ENCODE results near the gene PLCG1.

The PLCG1 gene

DNA sequence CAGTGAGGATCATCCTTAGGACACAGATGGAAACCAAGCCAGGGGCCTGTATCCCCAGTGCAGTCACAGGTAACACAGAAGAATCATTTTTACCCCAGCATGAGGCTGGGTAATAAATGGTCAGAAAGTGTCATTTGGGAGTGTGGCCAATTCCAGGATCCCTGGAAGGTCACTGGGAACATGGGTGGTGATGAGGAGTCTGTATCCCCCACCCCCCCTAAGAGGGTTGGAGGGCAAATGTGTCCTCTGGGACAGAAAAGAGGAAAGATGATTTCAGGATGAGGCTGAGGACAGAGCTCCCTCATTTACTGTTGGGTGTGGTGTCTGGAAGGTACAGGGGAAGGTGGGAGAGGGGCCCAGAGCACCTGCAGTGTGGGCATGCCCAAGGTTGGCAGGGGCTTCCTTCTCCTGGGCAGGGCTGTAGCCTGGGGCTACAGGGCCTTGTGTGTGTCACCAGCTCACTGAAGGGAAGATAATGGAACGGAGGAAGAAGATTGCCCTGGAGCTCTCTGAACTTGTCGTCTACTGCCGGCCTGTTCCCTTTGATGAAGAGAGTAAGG is 34.5 kb downstream of the PLCG1 start:
- H3K27ac Mint-ChIP-seq, result no peak overlapping the region
- H3K4me1 Mint-ChIP-seq, result peaks cover 13 to 18% of the 10 kb centered on the region in 2 donors
- ATAC-seq (replicated peaks) (no peak), DNase-seq (no peak)
- H3K9me3 Mint-ChIP-seq, result no peaks in the 10 kb centered on the region
- H3K27me3 Mint-ChIP-seq, result peaks cover 6 to 10% of the 10 kb centered on the region in 2 donors
- no peak overlapping the region for H3K4me3 Mint-ChIP-seq
- peaks cover 63 to 83% of the 10 kb centered on the region in 2 donors for H3K36me3 Mint-ChIP-seq

DNA sequence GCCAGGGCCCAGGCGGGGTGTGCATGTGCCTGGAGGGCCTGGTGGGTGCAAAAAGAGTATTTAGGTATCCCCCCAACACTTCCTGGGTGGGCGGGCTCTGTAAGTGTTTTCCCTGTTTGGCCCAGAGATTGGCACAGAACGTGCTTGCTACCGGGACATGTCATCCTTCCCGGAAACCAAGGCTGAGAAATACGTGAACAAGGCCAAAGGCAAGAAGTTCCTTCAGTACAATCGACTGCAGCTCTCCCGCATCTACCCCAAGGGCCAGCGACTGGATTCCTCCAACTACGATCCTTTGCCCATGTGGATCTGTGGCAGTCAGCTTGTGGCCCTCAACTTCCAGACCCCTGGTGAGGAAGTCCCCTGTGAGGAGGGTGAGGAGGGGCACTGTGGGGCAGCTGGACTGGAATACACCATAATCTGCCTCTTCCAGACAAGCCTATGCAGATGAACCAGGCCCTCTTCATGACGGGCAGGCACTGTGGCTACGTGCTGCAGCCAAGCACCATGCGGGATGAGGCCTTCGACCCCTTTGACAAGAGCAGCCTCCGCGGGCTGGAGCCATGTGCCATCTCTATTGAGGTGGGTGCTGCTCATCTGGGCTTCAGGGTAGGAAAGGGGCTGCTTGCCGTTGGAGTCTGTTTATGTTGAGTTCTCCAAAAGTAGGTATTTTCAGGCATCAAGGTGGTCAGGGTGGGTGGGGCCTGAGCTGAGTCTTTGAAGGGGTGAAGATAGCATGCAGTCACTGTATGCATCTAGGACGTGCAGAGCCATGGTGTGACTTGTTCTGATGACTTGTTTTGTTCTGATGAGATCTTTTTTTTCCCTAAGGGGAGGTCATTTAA is 35.2 kb downstream of the PLCG1 start:
- H3K4me1 Mint-ChIP-seq, result peaks cover 6 to 12% of the 10 kb centered on the region in 2 donors
- H3K4me3 Mint-ChIP-seq, result no peak overlapping the region
- H3K27ac Mint-ChIP-seq, result no peak overlapping the region
- H3K27me3 Mint-ChIP-seq, result peaks cover 0 to 10% of the 10 kb centered on the region in 2 donors
- DNase-seq (no peak), ATAC-seq (replicated peaks) (peak; percentile 6 to 7)
- H3K36me3 Mint-ChIP-seq, result peaks cover 57 to 77% of the 10 kb centered on the region in 2 donors
- H3K9me3 Mint-ChIP-seq, result no peaks in the 10 kb centered on the region

DNA sequence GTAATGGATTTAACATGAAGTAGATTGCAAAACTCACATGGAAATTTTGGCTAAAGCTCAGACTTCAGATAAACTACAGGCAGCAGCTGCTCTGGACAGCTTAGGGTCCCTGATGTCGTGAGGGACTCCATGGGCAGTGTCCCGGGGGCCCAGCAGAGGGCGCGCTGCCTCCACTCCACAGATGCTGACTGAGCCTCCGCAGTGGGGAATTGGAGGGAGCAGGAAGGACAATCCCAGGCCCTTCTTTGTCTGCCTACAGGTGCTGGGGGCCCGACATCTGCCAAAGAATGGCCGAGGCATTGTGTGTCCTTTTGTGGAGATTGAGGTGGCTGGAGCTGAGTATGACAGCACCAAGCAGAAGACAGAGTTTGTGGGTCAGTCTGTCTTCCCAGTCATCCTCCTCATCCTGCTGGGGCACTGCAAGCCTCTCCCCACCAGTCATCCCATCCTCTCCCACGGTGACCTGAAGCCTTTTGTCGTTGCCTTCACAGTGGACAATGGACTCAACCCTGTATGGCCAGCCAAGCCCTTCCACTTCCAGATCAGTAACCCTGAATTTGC is 35.9 kb downstream of the PLCG1 start:
- H3K27ac Mint-ChIP-seq, result peak overlapping the region; percentile 87
- peaks cover under 1 to 5% of the 10 kb centered on the region in 2 donors for H3K4me1 Mint-ChIP-seq
- DNase-seq (peak; percentile 41), ATAC-seq (replicated peaks) (peak; percentile 89)
- H3K9me3 Mint-ChIP-seq, result no peaks in the 10 kb centered on the region
- H3K4me3 Mint-ChIP-seq, result no peak overlapping the region
- peaks cover 0 to 10% of the 10 kb centered on the region in 2 donors for H3K27me3 Mint-ChIP-seq
- H3K36me3 Mint-ChIP-seq, result peaks cover 58 to 77% of the 10 kb centered on the region in 2 donors

- peaks cover 0 to 4% of the 10 kb centered on the region in 2 donors for H3K4me1 Mint-ChIP-seq
- no peak for DNase-seq
- peaks cover 58 to 77% of the 10 kb centered on the region in 2 donors for H3K36me3 Mint-ChIP-seq
- no peak for ATAC-seq (replicated peaks)
- H3K9me3 Mint-ChIP-seq, result no peaks in the 10 kb centered on the region
- H3K4me3 Mint-ChIP-seq, result no peak overlapping the region
- H3K27ac Mint-ChIP-seq, result peak overlapping the region; percentile 27
- peaks cover 0 to 10% of the 10 kb centered on the region in 2 donors for H3K27me3 Mint-ChIP-seq
Measured at GRCh38 chr20:41173791-41174341, 36.5 kb downstream of the PLCG1 start.

DNA sequence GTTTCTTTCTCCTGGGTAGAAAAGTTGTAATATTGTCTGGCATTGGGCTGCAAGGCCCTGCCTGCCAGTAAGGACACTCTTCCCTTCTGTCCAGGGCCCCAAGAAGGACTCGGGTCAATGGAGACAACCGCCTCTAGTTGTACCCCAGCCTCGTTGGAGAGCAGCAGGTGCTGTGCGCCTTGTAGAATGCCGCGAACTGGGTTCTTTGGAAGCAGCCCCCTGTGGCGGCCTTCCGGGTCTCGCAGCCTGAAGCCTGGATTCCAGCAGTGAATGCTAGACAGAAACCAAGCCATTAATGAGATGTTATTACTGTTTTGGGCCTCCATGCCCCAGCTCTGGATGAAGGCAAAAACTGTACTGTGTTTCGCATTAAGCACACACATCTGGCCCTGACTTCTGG is 37.0 kb downstream of the PLCG1 start:
- Mint-ChIP-seq H3K27me3 (peaks cover 0 to 10% of the 10 kb centered on the region in 2 donors), H3K4me3 (no peak overlapping the region), H3K27ac (no peak overlapping the region), H3K36me3 (peaks cover 55 to 76% of the 10 kb centered on the region in 2 donors), H3K9me3 (no peaks in the 10 kb centered on the region), H3K4me1 (peaks cover 0 to 4% of the 10 kb centered on the region in 2 donors)
- ATAC-seq (replicated peaks) (no peak), DNase-seq (no peak)

- no peak overlapping the region for H3K4me3 Mint-ChIP-seq
Measured at GRCh38 chr20:41174782-41175181, 37.4 kb downstream of the PLCG1 start.

GRCh38 chr20:41175201-41175651 is 37.9 kb downstream of the PLCG1 start:
- Mint-ChIP-seq H3K27ac (no peak overlapping the region), H3K27me3 (peaks cover 0 to 10% of the 10 kb centered on the region in 2 donors), H3K36me3 (peaks cover 52 to 71% of the 10 kb centered on the region in 2 donors), H3K9me3 (no peaks in the 10 kb centered on the region), H3K4me1 (peaks cover 0 to 4% of the 10 kb centered on the region in 2 donors), H3K4me3 (no peak overlapping the region)
- DNase-seq, result no peak
- no peak for ATAC-seq (replicated peaks)

More at GRCh38 chr20:41174782-41175181, 37.4 kb downstream of the PLCG1 start:
- H3K27me3 Mint-ChIP-seq, result peaks cover 0 to 10% of the 10 kb centered on the region in 2 donors
- H3K36me3 Mint-ChIP-seq, result peaks cover 53 to 73% of the 10 kb centered on the region in 2 donors
- no peaks in the 10 kb centered on the region for H3K9me3 Mint-ChIP-seq
- no peak for ATAC-seq (replicated peaks)
- DNase-seq, result no peak
- no peak overlapping the region for H3K27ac Mint-ChIP-seq
- H3K4me1 Mint-ChIP-seq, result peaks cover 0 to 4% of the 10 kb centered on the region in 2 donors

DNA sequence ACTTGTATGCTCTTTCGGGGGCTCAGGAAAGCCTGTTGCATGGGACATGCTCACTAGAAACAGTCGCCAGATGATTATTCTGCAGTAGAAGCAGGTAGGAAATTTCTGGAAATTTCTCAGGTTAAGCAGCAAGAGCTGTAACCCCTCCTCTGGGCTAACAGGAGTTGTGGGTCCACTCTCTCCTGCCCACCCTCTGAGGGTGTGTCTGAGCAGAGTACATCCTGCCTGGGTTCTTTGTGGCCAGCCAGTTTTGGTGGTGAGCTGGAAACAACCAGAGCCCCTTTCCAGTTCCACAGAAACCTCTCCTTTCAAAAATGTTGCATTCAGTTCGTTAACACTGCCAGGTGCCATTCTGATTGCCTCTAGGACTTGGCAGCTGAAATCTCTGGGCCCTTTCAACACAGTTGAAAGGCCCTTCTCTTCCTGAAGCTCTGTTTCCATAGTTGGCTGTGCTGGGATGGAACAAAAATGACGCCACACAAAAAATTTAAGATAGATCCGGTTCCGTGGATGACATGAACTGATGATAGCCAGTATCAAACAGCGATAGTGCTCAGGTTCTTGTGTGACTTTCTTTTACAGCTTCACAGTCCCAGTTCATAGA is 38.5 kb downstream of the PLCG1 start:
- Mint-ChIP-seq H3K9me3 (no peaks in the 10 kb centered on the region), H3K4me3 (no peak overlapping the region), H3K36me3 (peaks cover 46 to 71% of the 10 kb centered on the region in 2 donors), H3K27ac (no peak overlapping the region), H3K4me1 (peaks cover 0 to 4% of the 10 kb centered on the region in 2 donors), H3K27me3 (peaks cover 0 to 4% of the 10 kb centered on the region in 2 donors)
- ATAC-seq (replicated peaks), result no peak
- DNase-seq, result no peak

GRCh38 chr20:41176711-41177552 is 39.6 kb downstream of the PLCG1 start:
- no peak overlapping the region for H3K4me3 Mint-ChIP-seq
- H3K4me1 Mint-ChIP-seq, result peaks cover 0 to 4% of the 10 kb centered on the region in 2 donors
- ATAC-seq (replicated peaks), result no peak
- H3K9me3 Mint-ChIP-seq, result no peaks in the 10 kb centered on the region
- no peak for DNase-seq
- H3K36me3 Mint-ChIP-seq, result peaks cover 49 to 70% of the 10 kb centered on the region in 2 donors
- H3K27ac Mint-ChIP-seq, result no peak overlapping the region
- peaks cover 0 to 2% of the 10 kb centered on the region in 2 donors for H3K27me3 Mint-ChIP-seq

DNA sequence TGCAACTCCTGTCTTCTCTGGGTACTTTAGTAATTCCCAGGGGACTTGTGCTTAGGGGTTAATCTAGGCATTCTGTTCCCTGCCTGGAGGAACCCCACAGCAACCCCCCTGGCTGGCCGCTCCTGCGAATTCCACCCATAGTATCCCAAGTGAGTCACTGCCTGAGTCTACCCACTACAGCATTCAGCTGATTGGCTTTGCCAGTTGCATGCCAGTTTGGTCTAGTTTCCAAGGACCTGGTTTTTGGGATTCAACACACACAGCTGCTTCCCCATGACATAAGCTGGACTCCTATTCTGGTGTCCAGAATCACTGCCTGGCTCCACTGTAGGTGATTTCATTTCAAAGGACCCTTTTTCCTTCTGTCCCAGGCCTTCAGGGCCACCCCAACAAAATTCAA is 40.3 kb downstream of the PLCG1 start:
- peaks cover 52 to 71% of the 10 kb centered on the region in 2 donors for H3K36me3 Mint-ChIP-seq

GRCh38 chr20:41178495-41178894 is 41.2 kb downstream of the PLCG1 start:
- H3K9me3 Mint-ChIP-seq, result no peaks in the 10 kb centered on the region
- peaks cover 53 to 68% of the 10 kb centered on the region in 2 donors for H3K36me3 Mint-ChIP-seq
- H3K4me1 Mint-ChIP-seq, result no peaks in the 10 kb centered on the region
- H3K27me3 Mint-ChIP-seq, result no peaks in the 10 kb centered on the region
- ATAC-seq (replicated peaks), result no peak
- no peak overlapping the region for H3K4me3 Mint-ChIP-seq
- no peak for DNase-seq
- no peak overlapping the region for H3K27ac Mint-ChIP-seq

More for the DNA sequence above, 40.3 kb downstream of the PLCG1 start:
- Mint-ChIP-seq H3K9me3 (no peaks in the 10 kb centered on the region), H3K4me3 (no peak overlapping the region), H3K27me3 (no peaks in the 10 kb centered on the region), H3K4me1 (peaks cover 0 to 4% of the 10 kb centered on the region in 2 donors), H3K27ac (no peak overlapping the region)
- ATAC-seq (replicated peaks), result no peak
- DNase-seq, result no peak

DNA sequence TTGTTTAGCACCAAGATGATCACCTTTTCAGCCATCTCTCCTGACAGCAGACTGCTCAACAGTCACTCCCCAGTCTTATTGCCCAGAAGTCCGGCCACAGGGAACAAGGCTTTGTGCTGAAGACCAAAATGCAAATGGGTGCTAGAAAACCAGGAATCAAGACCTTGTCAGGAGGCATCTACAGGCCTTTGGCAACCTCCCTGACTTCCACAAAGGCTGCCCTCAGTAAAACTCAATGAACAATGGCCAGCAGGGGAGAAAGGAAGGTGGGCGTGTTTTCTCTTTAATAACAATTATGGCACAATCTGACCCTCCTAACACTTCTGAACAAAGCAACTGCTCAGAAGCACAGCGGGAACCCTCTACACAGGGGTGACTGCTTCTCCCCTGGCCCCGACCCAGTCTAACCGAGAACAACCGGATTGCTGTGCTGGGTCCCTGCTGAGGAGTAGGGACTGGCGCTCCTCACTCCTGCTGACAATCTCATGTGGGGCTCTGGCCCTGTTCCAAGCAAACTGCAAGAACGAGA is 41.6 kb downstream of the PLCG1 start:
- H3K27ac Mint-ChIP-seq, result no peak overlapping the region
- no peaks in the 10 kb centered on the region for H3K9me3 Mint-ChIP-seq
- H3K4me1 Mint-ChIP-seq, result no peaks in the 10 kb centered on the region
- H3K27me3 Mint-ChIP-seq, result no peaks in the 10 kb centered on the region
- no peak for DNase-seq
- no peak overlapping the region for H3K4me3 Mint-ChIP-seq
- ATAC-seq (replicated peaks), result no peak
- peaks cover 49 to 63% of the 10 kb centered on the region in 2 donors for H3K36me3 Mint-ChIP-seq

DNA sequence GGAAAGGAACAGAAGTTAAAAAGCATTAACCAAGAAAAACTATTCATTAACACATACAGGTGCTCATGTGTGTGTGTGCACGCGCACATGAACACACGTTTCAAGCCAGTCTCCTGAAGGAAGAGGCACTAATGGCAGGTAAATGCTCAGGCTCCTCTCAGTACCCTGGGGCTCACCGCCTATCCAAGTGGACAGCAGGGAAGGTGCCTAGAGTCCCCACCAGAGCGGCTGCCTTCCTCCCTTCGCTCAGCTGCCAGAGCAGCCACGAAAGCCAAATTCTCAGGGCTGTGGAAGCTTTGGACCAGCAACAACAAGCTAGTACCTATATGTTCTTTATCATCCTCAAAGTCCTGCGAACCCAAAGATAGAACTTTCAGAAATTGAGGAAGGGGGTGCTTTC is 42.6 kb downstream of the PLCG1 start:
- Mint-ChIP-seq H3K9me3 (no peaks in the 10 kb centered on the region), H3K27me3 (no peaks in the 10 kb centered on the region), H3K4me3 (no peak overlapping the region), H3K4me1 (no peaks in the 10 kb centered on the region), H3K27ac (no peak overlapping the region), H3K36me3 (peaks cover 44 to 62% of the 10 kb centered on the region in 2 donors)
- DNase-seq (no peak), ATAC-seq (replicated peaks) (no peak)
